B cell (primary cell): ENCODE measurements around the gene PRSS38. TPM values are rescaled to one million over a fixed set of nuclear protein-coding genes. Genes with fewer than 3 reads are reported as not detected.
A peak's percentile ranks its signal among the peaks of the same experiment; 100 is the strongest.

ENCODE experiments used
- ATAC-seq: fragments of 200-7000 bp; cut with Tn5 transposase; one replicate; pipeline ENCODE4 v1.10.0; 2021; ENCODE audit warnings: low read depth, mild to moderate bottlenecking, moderate number of reproducible peaks, moderate library complexity
- CTCF ChIA-PET: fragments of 350-600 bp; sonication (Branson Sonifier 250); formaldehyde crosslinking; loops from one replicate; lab custom pipeline; 2021; ENCODE audit warnings: antibody characterized with exemption, inconsistent platforms; lab: Charles Lee
- POLR2A ChIA-PET: fragments of 350-600 bp; sonication (Branson Sonifier 250); formaldehyde crosslinking; loops from one replicate; lab custom pipeline; 2021; ENCODE audit warnings: antibody characterized with exemption; lab: Charles Lee
- DNase-seq: peaks from one replicate; pipeline ENCODE4 v3.0.0; 2013
- H2AFZ ChIP-seq: 2 replicates; pipeline ENCODE4 v1.6.1; 2012; ENCODE audit warnings: mild to moderate bottlenecking, low read depth, low read length; ENCODE audit not compliant: insufficient read depth, poor library complexity, severe bottlenecking
- H3K27ac ChIP-seq, 2 donors: 1 replicate in 1 of 2; 2 replicates in 1 of 2; pipeline ENCODE4 v1.5.1; 2012 to 2013; ENCODE audit warnings: low read length in 2 of 2, mild to moderate bottlenecking in 2 of 2, moderate library complexity in 1 of 2
- H3K27me3 ChIP-seq, 4 experiments: fragments of 200-600 bp in 1 of 4; sonication (generic) in 1 of 4; replicated peaks in 1 of 4; 1 replicate in 2 of 4; 2 replicates in 2 of 4; pipeline versions ENCODE4 v1.6.1 to v1.7.0; 2013 to 2016; ENCODE audit warnings: low read length in 3 of 4, mild to moderate bottlenecking in 2 of 4, mixed read lengths in 1 of 4, moderate library complexity in 1 of 4; ENCODE audit not compliant: insufficient read depth in 4 of 4, control insufficient read depth in 3 of 4; ENCODE audit errors: control extremely low read depth in 1 of 4
- H3K36me3 ChIP-seq, 2 experiments: replicated peaks in 1 of 2; 1 replicate in 1 of 2; 2 replicates in 1 of 2; pipeline versions ENCODE4 v1.6.1 to v1.7.1; 2013; ENCODE audit warnings: low read length in 1 of 2; ENCODE audit not compliant: insufficient read depth in 2 of 2, control insufficient read depth in 1 of 2; ENCODE audit errors: control extremely low read depth in 1 of 2, extremely low read depth in 1 of 2
- H3K4me1 ChIP-seq, 2 donors: fragments of 200-600 bp in 1 of 2; sonication (generic) in 1 of 2; 1 replicate in 1 of 2; 2 replicates in 1 of 2; pipeline versions ENCODE4 v1.5.1 to v1.6.1; 2013 to 2017; ENCODE audit warnings: low read length in 2 of 2; ENCODE audit not compliant: control insufficient read depth in 2 of 2, insufficient read depth in 2 of 2
- H3K4me2 ChIP-seq: replicated peaks from 2 replicates; pipeline ENCODE3; 2012; ENCODE audit warnings: mild to moderate bottlenecking, low read depth, low read length; ENCODE audit not compliant: poor library complexity, severe bottlenecking
- H3K4me3 ChIP-seq, 5 experiments: fragments of 200-600 bp in 1 of 5; sonication (generic) in 1 of 5; 1 replicate in 3 of 5; 2 replicates in 2 of 5; pipeline versions ENCODE4 v1.5.1 to v1.7.0; 2011 to 2016; ENCODE audit warnings: low read length in 4 of 5, mild to moderate bottlenecking in 4 of 5, low read depth in 2 of 5, control low read depth in 1 of 5, moderate library complexity in 1 of 5; ENCODE audit not compliant: insufficient read depth in 1 of 5; ENCODE audit errors: control extremely low read depth in 1 of 5, extremely low read depth in 1 of 5
- H3K79me2 ChIP-seq: fragments of 200-600 bp; sonication (generic); one replicate; pipeline ENCODE4 v1.6.0; 2016; ENCODE audit warnings: low read length; ENCODE audit not compliant: control insufficient read depth, insufficient read depth
- H3K9ac ChIP-seq: fragments of 200-600 bp; sonication (generic); 2 replicates; pipeline ENCODE4 v1.6.1; 2017; ENCODE audit warnings: mild to moderate bottlenecking, low read length, moderate library complexity
- H3K9me3 ChIP-seq, 3 donors: one replicate each; pipeline versions ENCODE4 v1.6.1 to v1.7.1; 2013; ENCODE audit warnings: low read length in 2 of 3; ENCODE audit not compliant: control insufficient read depth in 2 of 3, insufficient read depth in 1 of 3; ENCODE audit errors: control extremely low read depth in 1 of 3
- H4K20me1 ChIP-seq: 2 replicates; pipeline ENCODE4 v1.6.0; 2012; ENCODE audit warnings: mild to moderate bottlenecking, low read length; ENCODE audit not compliant: insufficient read depth, control insufficient read depth, poor library complexity, severe bottlenecking
- H3K27ac Mint-ChIP-seq: one replicate; pipeline ENCODE4 v1.8.0; 2021; ENCODE audit warnings: mixed read lengths
- H3K27me3 Mint-ChIP-seq: one replicate; pipeline ENCODE4 v1.8.0; 2021; ENCODE audit warnings: mixed read lengths
- H3K4me1 Mint-ChIP-seq: one replicate; pipeline ENCODE4 v1.8.0; 2021; ENCODE audit warnings: mixed read lengths
- H3K4me3 Mint-ChIP-seq: one replicate; pipeline ENCODE4 v1.8.0; 2021; ENCODE audit warnings: mixed read lengths
- H3K9me3 Mint-ChIP-seq: one replicate; pipeline ENCODE4 v1.8.0; 2022; ENCODE audit warnings: mixed read lengths; ENCODE audit not compliant: insufficient read depth
- EZH2 ChIP-seq: IDR thresholded peaks from 2 replicates; pipeline ENCODE4 v1.6.1; 2012; ENCODE audit warnings: borderline replicate concordance, low read depth, mild to moderate bottlenecking, moderate library complexity, low read length; ENCODE audit not compliant: insufficient read depth, poor library complexity, severe bottlenecking
- WGBS: methylation state at CpG from one replicate; pipeline ENCODE4 v1.1.5; 2013; ENCODE audit warnings: missing lambda C conversion rate; ENCODE audit not compliant: insufficient coverage; 5-methylcytosine and 5-hydroxymethylcytosine counted together
- intact Hi-C: fragments of 100-400 bp; cut with micrococcal nuclease; formaldehyde crosslinking; loops from one replicate; pipeline ENCODE4 v1.10.0; 2022
- polyA plus RNA-seq: library from polyadenylated mRNA; depleted of rRNA; stranded (reverse); fragments of >200 nt; gene quantifications from 2 replicates; pipeline ENCODE4 v1.2.3, GENCODE V29; 2012
- total RNA-seq, 2 donors: library from RNA; stranded (reverse); fragments of 120-200 nt in 1 of 2; gene quantifications; 1 replicate in 1 of 2; 2 replicates in 1 of 2; pipeline versions ENCODE4 v1.2.3 to v1.2.4, GENCODE V29; 2013 to 2022
- TF ChIP-seq, protein P1 (sequence below): fragments of 200-600 bp; IDR thresholded peaks from one replicate; pipeline ENCODE4 v1.8.0; 2022; ENCODE audit warnings: antibody characterized with exemption, mild to moderate bottlenecking

PRSS38 gene
- total and polyA plus RNA-seq, 2 donors (not counting 1 experiment from before 2014, with no cell fraction given), result not detected

- Mint-ChIP-seq H3K4me1 (peaks cover 10% of the 10 kb centered on the region), H3K27me3 (no peaks in the 10 kb centered on the region), H3K9me3 (no peaks in the 10 kb centered on the region), H3K4me3 (no peak overlapping the region), H3K27ac (no peak overlapping the region)
- Histone ChIP-seq H3K79me2 (no peaks in the 10 kb centered on the region), H3K4me2 (no peak overlapping the region), H3K9me3 (peaks cover 0 to 3% (median 0%) of the 10 kb centered on the region in 3 donors), H3K4me1 (peaks cover 11 to 29% of the 10 kb centered on the region in 2 donors), H4K20me1 (no peaks in the 10 kb centered on the region), H3K9ac (no peak overlapping the region), H3K4me3 (no peak overlapping the region), H3K27ac (no peak overlapping the region), H3K36me3 (no peaks in the 10 kb centered on the region), H2AFZ (no peak overlapping the region), H3K27me3 (no peaks in the 10 kb centered on the region)
- DNase-seq, result peak; percentile 1
- CTCF ChIA-PET, result no interaction called here
- no peak for ATAC-seq
- POLR2A ChIA-PET, result no interaction called here
- WGBS, result 91% methylated on average over 14 of the region's 15 CpGs
- intact Hi-C loops, result no loop called here
- TF ChIP-seq EZH2, result no peak
- TF ChIP-seq, protein P1, sequence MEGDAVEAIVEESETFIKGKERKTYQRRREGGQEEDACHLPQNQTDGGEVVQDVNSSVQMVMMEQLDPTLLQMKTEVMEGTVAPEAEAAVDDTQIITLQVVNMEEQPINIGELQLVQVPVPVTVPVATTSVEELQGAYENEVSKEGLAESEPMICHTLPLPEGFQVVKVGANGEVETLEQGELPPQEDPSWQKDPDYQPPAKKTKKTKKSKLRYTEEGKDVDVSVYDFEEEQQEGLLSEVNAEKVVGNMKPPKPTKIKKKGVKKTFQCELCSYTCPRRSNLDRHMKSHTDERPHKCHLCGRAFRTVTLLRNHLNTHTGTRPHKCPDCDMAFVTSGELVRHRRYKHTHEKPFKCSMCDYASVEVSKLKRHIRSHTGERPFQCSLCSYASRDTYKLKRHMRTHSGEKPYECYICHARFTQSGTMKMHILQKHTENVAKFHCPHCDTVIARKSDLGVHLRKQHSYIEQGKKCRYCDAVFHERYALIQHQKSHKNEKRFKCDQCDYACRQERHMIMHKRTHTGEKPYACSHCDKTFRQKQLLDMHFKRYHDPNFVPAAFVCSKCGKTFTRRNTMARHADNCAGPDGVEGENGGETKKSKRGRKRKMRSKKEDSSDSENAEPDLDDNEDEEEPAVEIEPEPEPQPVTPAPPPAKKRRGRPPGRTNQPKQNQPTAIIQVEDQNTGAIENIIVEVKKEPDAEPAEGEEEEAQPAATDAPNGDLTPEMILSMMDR, result no peak
Measured at GRCh38 chr1:227883641-227884301, 68.3 kb downstream of the PRSS38 start.

- intact Hi-C loops, result no loop called here
- H3K4me1 ChIP-seq, result peaks cover 11 to 29% of the 10 kb centered on the region in 2 donors
Measured at GRCh38 chr1:227884370-227885134, 69.1 kb downstream of the PRSS38 start.

More at GRCh38 chr1:227884370-227885134, 69.1 kb downstream of the PRSS38 start:
- Histone ChIP-seq H3K9ac (no peak overlapping the region), H4K20me1 (no peaks in the 10 kb centered on the region), H3K27ac (no peak overlapping the region), H3K4me3 (no peak overlapping the region), H3K27me3 (no peaks in the 10 kb centered on the region), H3K79me2 (no peaks in the 10 kb centered on the region), H3K4me2 (no peak overlapping the region), H3K9me3 (peaks cover 0 to 3% (median 0%) of the 10 kb centered on the region in 3 donors), H2AFZ (no peak overlapping the region), H3K36me3 (no peaks in the 10 kb centered on the region)
- Mint-ChIP-seq H3K27ac (no peak overlapping the region), H3K27me3 (no peaks in the 10 kb centered on the region), H3K9me3 (no peaks in the 10 kb centered on the region), H3K4me3 (no peak overlapping the region), H3K4me1 (peaks cover 10% of the 10 kb centered on the region)
- ATAC-seq (no peak), DNase-seq (no peak)
- no peak for TF ChIP-seq EZH2
- TF ChIP-seq, protein P1, result no peak
- 93% methylated on average over 15 of the region's 15 CpGs for WGBS
- POLR2A ChIA-PET, result no interaction called here
- CTCF ChIA-PET, result no interaction called here
